HG02588 (cell line): ENCODE results near the gene TMEM196.

Source experiments
- ATAC-seq: cut with Tn5 transposase; IDR thresholded peaks from one replicate; pipeline ENCODE4 v1.9.1; 2021; ENCODE audit warnings: mild to moderate bottlenecking, moderate library complexity; ENCODE audit not compliant: unreplicated experiment

TMEM196 gene

DNA sequence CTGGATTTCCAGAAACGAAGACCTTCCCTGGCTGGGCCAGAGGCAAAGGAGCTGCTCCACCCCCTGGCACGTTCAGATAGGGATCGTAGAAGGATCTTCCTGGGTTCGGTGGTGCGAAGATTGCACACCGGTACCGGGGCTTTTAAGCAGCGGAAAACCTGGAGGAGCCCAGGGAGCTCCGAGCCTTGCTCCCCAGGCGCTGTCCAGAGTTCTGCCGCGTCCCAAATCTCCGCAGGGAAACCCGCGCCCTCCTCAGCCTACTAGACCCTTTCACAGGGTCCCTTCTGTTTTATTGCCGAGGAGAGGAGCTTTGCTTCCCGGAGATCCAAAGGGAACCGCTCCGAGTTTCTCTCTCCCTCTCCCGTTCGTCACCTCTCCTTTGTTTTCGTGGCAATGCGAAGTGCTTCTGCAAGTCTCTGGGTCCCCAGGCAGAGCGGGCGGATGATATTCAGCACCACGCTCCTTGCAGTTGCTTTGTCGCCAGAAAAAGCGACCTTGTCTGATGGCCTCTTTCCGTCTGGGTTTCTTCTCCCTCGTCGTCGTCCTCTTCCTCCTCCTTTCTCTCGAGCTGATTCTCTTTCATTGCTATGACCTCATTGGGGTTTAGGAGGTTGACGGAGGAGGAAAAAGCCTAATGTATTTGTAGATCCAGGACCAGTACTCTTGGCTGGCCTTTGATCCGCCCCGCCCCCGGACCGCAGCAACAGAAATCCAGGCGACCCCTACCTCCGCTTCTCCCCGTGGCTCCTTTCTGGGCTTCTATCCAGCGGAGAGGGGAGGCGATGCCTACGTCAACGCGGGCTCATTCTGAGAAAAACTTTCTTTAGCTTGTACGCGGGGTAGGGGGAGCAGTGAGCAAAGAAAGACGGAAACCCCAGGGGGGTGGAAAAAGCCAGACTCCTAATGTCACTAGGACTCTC, at the start of gene TMEM196:
Gene TMEM196, minus strand, starts transcription at position 777 of the 920 bp plus-strand sequence. CDS start 921 bp downstream, outside the sequence.
- no peak for ATAC-seq

DNA sequence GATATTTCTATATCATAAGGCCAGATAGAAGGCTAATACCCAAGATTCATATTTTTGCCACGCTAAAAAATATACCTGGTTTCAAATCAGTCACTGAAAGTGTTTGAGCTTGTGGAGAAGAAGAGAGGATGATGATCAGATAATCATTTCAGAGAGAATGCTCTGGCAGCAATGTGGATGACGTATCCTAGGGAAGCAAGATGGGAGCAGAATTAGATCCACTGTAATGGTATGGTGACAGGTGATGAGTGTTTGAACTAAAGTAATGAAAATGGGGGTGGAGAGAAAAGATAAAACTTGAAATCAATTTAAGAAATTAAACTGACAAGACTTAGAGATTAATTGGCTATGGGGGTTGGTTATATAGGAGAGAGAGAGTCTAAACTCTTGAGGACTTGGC, 42.7 kb upstream of the TMEM196 start:
- ATAC-seq, result no peak

DNA sequence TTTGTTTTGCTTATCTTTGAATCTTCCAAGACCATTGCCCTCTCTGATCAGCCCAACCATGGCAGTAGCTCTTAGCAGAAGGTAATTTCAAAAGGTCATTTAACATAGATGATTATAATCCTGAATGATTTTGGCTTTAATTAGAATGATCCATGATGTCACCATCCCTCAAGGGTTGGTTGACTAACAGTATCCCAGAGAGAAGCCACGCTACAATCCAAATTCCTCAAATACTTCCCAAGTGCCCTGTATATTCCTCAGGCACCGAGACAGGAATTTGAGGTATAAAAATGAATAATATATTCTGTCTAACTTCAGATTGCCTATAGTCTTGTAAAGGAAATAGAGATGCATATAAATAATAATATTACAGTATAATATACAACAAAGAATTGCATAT, 42.1 kb upstream of the TMEM196 start:
- ATAC-seq, result no peak

DNA sequence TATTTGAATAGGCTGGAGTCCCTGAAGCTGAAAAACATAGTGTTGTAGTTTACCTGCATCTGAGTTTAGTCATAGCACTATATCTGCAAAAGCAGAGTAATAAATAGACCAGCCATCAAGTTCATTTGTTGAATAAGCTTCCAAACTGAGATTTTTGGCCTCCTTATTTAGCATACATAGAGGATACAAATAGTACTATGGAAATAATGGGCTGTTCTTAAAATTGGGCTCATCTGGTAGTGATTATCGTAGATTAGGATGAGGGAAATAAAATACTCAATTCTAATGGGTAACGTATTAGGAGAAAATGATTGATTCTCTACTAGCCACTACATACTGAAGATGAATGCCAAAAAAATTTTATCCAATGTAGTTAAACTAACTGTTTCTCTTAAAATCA, 41.4 kb upstream of the TMEM196 start:
- no peak for ATAC-seq

DNA sequence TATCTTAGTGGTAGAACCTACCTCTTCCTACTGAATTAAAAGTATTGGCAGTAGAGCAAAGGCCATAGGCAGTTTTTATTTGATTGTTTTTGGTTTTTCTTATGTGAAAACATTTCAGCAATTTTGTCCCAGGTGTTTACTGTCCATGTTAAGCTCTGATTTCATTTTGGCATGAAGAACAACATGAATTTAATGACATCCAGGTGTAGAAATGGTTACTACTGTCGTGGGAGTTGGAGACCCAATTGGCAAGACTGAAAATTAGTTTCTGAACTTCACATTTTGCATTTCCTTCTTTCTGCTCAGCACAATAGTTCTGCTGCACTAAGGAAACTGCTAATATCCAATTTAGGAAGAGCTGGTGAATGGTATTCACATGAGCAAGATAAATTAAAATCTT, 38.0 kb upstream of the TMEM196 start:
- no peak for ATAC-seq

DNA sequence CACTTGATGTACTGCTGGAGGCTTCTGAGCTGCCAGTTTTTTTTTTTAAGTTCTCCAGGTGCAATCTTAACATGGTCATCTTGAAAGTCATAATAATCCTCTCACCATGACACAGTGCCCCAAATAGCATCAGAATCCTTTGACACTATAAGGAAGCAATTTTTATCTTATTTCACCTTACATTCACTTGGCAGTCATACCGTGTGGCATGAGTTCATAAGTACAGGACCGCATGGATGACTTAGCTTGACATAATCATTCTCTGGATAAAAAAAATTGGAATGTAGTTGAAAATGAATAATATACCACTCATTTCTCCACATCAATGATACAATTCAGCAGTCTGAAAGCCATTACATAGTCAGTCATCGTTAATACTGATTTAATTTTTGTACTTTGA, 25.6 kb upstream of the TMEM196 start:
- ATAC-seq, result no peak

DNA sequence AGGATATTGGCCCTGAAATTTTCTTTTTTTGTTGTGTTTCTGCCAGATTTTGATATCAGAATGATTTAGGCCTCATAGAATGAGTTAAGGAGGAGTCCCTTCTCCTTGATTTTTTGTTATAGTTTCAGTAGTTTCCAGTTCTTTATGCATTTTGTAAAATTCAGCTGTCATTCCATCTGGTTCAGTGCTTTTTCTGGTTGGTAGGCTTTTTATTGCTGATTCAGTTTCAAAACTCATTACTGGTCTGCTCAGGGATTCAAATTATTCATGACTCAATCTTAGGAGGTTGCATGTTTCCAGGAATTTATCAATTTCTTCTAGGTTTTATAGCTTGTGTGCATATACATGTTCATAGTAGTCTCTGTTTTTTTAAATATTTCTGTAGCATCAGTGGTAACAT, 10.1 kb upstream of the TMEM196 start:
- ATAC-seq, result no peak

DNA sequence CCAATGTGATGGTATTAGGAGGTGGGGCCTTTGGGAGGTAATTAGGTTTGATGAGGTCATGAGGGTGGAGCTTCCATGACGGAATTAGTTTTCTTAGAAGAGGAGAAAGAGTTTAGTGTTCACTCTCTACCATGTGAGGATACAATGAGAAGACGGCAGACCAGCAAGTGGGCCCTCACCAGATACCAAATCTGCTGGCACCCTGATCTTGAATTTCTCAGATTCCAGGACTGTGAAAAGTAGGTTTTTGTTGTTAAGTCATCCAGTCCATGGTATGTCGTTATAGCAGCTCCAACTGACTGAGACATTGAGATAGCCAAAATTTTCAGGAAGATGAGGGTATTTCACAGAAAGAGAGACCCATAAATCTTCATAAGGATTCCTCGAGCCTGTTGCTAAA, 3.6 kb upstream of the TMEM196 start:
- ATAC-seq, result no peak

DNA sequence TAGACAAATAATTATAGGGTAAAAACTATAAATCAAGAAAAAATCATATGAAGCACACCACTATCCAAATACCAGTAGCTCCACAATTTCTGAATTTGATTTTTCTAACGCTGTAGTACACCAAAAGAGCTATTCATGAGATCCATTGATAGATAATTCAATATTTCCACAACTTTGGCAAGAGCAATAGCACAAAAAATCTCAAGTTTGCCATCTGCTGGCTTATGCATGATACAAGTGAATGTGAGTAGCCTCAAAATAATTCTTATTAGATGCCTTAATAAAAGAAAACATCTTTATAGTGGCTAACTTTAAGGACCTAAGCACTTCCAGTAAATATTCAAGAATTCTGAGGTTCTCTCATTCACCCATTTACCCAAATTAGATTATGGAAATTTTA, 2.2 kb upstream of the TMEM196 start:
- no peak for ATAC-seq

DNA sequence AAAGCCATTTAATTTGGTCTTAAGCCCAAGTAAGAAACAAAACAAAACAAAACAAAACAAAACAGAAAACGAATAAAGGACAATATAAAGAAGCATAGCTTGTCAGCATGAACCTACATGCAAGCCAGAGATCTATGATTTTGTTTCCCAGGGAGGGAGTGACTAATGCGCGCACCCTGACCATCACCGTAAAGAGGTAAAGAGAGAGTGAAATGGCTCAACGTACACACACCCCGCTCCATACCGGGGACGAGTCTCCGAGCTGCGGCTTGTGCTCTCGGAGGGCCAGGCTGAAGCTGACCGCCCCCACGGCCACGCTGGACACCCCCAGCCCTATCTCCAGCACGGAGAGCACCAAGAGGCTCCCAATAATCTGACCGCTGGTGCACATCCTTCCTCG, 1.1 kb downstream of the TMEM196 start:
- ATAC-seq, result no peak

DNA sequence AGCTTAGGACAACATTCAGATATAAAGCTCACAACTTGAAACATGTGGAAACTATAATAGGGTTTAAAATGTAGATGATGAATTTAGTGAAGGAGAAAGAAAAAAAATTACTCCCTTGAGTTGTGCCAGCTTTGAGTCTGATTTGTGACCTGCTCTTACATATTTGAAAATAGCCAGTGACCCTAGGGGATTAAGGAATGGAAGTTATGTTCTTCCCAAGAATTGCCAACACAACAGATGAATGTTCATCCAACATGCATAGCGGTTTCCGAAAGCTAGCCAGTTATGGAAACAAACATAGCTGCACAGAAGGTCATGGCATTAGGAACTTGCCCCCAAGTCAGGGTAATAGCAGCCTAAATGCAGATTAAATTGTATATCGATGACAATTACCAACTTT, 10.8 kb downstream of the TMEM196 start:
- no peak for ATAC-seq

DNA sequence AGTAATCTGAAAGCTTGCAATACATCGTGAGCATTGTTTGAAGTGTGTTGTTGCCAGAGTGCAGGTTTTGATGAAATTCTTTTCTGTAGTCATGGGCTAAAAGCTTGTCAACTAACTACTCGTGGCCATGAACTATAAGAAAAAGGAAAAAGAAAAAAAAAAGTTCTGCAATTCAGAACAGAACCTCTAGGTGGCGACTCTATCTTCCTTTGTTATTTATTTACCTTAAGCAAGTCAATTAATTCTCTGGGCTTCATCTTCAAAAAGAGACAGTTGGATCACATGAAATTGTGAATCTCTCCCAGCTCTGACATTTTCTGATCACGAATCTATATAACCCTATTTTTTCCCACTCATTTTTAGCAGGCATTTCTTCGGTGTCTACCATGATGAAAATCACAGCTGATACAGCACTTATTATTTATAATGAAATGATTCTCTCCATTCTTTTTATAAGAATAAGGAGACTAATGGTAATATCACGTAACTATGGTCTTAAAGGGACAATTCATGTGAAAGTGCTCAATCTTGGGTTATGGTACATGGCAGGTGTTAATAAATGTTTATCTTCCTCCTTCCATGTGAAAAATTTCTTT, 18.8 kb downstream of the TMEM196 start:
- no peak for ATAC-seq

DNA sequence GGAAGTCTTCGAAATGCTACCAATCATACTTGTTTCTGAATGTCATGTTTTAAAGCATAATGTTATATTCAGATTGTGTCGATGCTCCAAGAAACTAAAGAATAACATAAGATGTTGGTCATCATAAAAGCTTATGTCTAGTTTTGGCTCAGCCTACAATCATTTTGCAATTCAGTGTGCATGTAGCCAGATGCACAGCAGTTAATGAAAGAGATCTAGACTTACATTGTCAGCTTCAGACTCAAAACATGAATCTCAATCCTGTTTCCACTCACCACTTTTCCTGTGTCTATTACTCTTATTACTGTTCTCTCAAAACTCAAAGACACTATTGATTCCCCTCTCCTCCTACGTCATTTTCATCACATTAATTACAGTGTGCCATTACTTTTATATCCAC, 21.4 kb downstream of the TMEM196 start:
- ATAC-seq, result no peak

DNA sequence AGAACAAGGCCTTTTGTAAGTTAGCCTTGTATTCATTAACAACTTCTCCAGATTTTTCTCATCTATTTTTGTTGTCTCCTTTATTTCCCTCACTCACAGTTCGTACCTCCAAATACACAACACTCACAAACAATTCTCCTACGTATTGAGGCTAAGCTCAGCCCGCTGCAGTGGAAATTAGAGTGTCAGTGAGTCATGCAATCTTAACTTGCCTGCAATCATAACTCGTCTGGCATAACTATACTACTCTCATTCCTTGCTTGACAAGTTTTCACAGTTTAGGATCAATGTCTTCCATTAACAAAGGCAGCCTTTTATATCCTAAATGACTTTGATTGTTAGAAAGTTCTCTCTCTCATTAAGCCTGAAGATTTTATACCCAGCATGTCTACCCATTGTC, 23.8 kb downstream of the TMEM196 start:
- no peak for ATAC-seq

DNA sequence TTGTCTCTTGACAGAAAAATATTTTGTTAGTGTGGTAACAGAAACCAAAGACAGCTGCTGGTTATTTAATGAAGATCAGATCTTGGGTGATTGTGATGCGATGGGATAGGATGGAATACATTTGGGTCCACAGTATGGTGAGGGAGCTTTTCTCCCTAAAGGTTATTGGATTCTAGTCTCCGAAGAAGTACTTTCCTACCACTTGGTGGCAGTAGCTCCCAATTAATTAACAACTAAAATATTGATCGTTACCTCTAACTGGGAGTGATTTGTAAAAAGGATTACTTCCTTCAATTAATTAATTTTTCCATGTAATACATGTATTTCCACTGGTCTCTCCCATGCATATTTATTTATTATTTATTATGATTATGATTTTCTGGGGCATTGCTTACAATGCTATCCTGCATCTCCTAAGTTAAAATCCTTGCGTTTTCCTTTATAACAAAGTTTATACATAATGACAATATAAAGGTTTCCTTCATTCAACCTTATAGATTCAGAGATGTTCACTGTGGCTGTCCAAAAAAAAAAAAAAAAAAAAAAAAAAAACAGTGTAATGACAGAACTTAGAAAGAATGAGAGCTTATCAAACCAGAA, 25.6 kb downstream of the TMEM196 start:
- ATAC-seq, result no peak

DNA sequence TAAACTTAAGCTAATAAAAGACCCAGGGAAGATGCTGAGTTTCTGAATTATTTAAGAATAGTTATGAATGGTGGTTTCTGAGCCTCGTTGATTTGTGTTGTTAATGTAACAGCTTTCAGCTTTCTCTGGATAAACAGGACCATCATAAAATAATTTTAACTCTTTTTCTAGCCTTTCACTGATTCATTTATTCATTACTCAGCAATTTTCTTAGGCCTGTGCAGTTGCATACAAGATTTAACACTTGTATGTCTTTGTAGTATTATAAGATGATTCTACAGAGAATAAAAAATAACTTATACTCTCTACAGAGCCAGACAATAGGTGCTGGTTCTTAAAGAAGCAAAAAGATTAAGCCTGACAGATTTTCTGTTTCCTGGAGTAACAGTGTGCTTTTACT, 29.3 kb downstream of the TMEM196 start:
- no peak for ATAC-seq

DNA sequence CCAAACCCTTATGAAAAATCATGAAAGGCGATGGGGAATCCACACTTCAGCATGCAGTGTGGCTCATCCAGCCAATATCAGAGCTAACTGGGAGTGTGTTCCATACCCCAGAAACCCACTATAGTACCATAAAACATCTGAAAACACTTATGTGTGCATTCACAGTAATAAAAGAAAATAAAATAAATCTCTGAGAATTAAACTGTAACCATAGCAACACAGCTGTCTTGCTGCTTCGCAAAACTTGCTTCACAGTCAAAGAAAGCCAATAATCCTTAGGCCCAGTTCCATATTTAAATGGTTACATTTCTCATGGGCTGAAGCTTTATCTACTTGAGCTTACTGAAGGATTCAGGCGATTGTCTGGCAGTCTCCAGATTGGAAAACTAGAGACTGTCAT, 44.7 kb downstream of the TMEM196 start:
- no peak for ATAC-seq

DNA sequence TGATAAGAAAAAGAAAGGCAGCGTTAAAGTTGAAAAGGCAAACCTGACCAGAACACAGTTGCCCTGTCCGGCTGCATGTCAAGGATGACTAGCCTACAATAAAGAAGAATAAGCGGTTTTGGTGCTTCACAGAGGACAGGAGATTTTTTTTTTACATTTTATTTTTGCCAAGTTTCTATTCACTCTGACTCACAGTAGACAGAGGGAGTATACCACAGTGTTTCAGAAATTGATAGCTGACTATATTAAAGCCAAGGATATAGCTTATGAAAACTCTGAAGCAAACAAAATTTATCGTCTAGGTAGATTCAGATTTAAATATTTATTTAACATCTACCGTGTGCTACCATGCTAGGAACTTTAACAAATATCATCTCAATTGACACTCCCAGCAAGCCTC, 47.6 kb downstream of the TMEM196 start:
- no peak for ATAC-seq

DNA sequence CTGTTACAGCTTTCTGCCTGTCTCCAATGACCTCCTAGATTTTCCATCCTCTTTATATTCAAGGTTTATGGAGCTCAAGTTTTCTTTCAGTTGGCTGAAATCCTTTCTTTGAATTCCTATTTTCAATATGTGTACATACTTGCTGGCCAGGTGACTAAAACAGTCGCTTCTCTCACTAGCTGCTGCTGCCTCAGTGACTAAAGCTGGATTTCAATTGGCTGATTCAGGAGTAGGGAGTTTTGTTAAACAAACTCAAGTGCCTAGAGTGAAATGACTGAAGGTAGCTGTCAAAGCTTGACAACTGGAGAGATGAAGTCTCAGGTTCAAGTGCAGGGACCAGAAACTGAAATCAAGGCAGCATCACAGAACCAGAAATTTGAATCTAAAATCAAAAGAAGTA, 57.9 kb downstream of the TMEM196 start:
- no peak for ATAC-seq

DNA sequence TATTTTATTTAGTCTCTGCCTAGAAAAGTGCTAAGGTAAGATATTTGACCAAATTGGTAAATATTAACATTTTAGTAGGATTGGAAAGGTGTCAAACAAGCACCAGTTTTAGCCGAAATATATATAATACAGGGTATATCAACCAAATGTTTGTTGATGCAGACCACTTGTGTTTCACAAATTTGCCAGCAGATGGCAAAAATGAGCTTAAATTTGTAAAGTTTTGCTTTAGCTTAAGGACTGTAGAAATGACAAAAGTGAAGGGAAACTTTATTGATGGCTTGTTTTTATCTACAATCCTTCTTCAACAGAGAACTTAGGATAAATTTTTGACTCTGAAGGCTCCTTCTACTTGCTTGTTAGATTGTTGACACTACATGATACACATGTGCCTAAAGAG, 59.7 kb downstream of the TMEM196 start:
- no peak for ATAC-seq

DNA sequence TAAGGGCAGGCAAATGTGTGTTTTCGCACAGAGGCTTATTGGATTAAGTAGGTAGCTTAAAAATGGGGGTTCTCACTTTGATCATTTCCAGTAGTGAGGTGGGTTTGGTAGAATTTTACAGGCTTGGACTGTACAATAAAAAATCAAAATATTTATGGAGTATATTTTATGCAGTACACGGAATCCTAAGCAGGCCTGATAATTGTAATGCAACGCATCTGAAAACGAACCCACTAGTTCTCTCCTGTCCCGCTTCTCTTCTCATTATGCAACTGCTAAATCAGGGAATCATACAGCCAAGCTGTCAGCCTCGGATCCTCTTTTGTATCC, 64.2 kb downstream of the TMEM196 start:
- ATAC-seq, result no peak
